ENCODE measurements around the gene HS2ST1.

HS2ST1 gene

DNA sequence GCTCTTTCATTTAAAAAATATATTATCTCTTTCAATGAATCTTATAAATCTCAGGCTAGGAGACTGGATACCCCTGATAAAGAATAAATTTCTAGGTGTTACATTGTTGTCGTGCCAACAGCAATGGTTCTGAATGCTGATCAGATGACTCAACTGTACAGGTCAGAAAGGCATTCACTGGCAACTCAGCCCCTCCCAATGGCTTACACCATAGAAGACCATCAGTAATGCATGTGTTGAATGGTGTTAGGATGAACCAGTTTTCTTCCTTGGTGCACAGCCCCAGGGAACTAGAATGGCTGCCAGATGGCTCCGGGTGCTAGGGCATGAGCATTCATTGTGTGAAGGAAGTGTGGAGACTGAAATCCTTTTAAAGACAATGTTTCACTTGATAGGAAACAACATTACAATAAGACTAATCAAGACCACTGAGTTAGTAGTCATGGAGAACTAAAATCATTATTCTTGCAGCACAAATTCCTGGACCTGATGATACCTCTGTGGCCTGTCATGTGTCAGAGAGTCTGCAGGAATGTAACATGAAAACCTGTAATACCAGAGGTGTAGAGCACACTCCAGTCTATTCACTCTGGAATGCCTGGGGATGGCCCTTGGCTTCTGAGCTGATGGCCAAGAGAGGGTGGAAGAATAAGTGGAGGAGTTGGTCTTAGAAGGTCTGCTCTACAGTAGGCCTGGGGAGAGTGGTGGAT, 226.6 kb downstream of the HS2ST1 start:
- peak; percentile 29 for DNase-seq (ENCODE audit: low read depth)

- no peak for DNase-seq (ENCODE audit: low read depth)
These were observed 227.1 kb downstream of the HS2ST1 start for GRCh38 chr1:87141556-87141955.

DNA sequence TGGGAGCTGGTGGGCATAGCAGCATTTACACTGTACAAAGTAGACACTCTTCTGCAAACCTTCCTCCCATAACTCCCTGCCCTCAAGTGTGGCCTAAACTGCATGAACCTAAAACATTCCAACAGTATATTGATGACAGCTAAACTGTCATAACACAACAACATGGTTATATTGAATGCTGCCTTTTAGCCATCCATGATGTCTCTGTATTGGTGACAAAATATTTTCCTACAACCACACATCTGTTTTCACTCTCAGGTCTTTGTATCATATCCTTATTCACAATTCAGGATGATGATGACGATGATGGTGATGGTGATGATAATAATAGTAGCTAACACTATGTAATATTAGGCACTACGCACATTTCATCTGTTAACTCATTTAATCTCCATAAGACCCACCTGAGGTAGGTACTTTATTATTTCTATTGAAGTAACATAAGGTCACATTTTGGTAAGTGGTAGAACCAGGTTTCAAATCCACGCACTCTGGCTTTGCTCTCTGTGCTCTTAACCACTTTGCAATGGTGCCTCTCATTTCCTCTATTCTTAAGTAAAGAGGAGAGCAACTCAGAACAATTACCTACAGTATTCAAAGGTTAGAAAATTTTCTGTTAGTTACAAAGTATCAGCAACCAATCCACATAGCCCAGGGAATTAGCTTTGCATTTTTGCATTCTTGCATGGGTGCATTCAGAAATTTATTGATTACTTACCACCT, 229.1 kb downstream of the HS2ST1 start:
- DNase-seq (ENCODE audit: low read depth) = no peak

- no peak for DNase-seq (ENCODE audit: low read depth)
These were observed 230.0 kb downstream of the HS2ST1 start for GRCh38 chr1:87144316-87144895.

DNA sequence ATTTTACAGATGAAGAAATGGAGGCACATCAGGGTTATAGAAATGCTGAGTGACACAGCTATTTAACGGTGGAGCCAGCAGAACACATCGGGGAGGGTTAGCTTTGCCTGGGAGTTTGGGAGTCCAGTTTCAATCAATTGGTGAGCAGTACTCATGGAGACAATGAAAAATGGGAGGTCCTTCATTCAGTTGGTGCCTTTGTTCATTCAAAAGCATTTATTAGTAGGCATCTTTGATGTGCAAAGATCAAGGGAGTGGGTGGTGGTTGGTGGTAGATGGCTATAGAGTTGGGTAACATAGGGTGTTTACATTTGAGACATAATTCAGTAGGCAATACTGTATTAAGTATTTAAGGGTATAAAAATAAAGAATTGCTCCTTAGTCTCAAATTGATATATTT, 230.5 kb downstream of the HS2ST1 start:
- no peak for DNase-seq (ENCODE audit: low read depth)

DNA sequence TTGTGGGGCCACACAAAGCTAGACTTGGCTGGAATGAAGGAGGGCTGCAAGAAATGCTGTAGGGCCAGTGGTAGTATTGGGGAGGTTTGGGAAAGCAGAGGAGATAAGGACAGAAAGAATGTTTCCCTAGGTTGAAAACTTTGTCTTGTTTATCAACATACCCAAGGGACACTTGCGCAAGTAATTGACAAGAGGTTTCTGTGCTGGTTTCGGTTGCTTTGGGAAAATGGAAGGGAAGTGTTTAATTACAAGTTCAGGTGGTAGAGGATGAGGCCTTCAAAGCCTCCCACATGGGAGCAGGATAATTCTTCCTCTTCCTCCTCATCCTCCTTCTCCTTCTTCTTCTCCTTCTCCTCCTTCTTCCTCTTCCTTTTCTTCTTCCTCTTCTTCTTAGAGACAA, 232.1 kb downstream of the HS2ST1 start:
- DNase-seq (ENCODE audit: low read depth) = no peak

DNA sequence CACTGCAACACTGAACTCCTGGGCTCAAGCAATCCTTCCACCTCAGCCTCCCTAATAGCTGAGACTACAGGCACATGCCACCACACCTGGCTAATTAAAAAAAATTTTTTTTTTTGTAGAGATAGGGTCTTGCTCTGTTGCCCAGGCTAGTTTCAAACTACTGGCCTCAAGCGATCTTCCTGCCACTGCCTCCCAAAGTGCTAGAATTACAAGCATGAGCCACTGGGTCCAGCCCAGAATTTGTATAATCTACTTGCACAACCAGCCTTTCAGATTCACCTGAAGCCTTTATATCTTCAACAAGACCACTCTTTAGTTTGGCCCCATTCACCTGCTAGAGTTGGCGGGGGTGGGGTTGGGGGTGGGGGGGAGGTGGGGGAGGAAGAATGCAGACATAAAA, 232.6 kb downstream of the HS2ST1 start:
- DNase-seq (ENCODE audit: low read depth) = no peak

GRCh38 chr1:87147851-87148250, 233.4 kb downstream of the HS2ST1 start:
- DNase-seq (ENCODE audit: low read depth) = no peak

DNA sequence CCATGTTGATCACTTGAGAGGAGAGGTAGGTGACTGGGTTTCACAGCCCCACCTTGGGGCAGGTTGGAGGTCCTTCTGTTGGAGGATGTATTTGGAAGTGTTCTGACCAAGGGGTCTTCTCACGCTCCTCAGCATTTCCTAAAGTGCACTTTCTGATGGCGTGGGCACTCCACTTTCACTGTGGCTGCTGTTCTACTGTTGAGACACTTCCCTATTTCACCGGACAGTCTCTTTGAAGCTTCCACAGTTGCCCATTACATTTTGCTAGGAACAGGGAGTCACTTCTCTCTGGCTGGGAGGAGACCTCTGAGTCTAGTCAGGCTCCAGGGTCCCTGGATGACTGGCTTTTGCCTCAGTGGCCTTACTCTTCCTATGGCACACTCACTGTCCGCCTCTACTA, 234.2 kb downstream of the HS2ST1 start:
- no peak for DNase-seq (ENCODE audit: low read depth)

DNA sequence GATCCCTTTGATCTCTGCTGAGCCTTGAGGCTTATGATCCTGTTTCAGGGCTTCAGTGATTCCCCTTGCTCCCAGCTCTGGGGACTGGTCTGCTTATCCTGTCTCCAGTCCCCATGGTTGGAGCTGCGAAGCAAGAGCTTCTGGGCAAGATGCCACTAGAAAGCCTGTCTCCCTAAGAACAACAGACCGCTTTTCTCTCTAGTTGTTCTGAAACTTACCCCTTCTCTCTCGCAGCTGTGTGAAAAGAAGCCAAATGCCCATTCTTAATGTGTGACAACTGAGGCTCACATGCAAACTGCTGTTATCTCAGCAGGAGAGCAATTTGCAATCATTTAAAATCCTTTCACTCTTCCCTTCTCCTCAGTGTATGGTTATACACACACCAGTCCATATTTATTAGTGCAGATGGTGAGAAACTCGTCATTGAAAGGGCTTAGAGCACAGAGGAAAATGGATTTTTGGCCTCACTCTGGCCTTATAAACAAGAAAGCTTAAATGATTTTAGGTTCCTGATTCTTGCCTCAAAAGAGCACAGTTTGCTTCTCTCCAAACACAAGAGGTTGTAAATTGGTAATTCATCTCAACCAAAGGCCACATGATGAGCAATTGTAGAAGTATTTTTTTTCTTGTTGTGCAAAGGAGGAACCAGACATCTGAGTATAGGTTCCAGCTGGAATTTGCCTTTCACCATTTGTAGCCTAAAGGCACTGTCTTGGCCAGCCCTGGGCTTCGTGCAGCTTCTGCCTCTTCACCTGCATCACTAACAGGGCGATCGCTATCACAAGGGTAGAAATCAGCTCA, 235.0 kb downstream of the HS2ST1 start:
- DNase-seq (ENCODE audit: low read depth) = peak; percentile 25

GRCh38 chr1:87150143-87150542, 235.7 kb downstream of the HS2ST1 start:
- no peak for DNase-seq (ENCODE audit: low read depth)

GRCh38 chr1:87151500-87152421, 237.3 kb downstream of the HS2ST1 start:
- DNase-seq (ENCODE audit: low read depth) = peak; percentile 39

GRCh38 chr1:87154384-87154783, 239.9 kb downstream of the HS2ST1 start:
- DNase-seq (ENCODE audit: low read depth) = no peak

DNA sequence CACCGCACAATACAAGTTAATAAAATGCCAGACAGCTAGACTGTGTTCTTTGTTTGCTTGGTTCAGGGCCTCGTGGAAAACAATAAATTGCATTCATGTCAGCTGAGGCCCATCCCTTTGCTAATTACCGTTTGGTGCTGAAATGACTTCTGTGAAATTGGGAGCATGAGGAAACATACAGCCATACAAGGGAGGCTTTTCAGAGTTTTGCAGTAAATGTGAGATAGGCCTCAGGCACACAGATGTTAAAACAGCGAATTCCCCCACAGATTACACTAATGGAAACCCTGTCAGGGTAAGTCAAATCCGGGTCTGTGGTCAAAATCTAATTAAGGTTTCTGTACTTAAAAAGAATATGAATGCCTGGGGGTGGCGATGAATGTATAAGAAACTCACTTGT, 240.7 kb downstream of the HS2ST1 start:
- no peak for DNase-seq (ENCODE audit: low read depth)

GRCh38 chr1:87155648-87156047, 241.2 kb downstream of the HS2ST1 start:
- no peak for DNase-seq (ENCODE audit: low read depth)

GRCh38 chr1:87156124-87156523, 241.7 kb downstream of the HS2ST1 start:
- DNase-seq (ENCODE audit: low read depth) = no peak

DNA sequence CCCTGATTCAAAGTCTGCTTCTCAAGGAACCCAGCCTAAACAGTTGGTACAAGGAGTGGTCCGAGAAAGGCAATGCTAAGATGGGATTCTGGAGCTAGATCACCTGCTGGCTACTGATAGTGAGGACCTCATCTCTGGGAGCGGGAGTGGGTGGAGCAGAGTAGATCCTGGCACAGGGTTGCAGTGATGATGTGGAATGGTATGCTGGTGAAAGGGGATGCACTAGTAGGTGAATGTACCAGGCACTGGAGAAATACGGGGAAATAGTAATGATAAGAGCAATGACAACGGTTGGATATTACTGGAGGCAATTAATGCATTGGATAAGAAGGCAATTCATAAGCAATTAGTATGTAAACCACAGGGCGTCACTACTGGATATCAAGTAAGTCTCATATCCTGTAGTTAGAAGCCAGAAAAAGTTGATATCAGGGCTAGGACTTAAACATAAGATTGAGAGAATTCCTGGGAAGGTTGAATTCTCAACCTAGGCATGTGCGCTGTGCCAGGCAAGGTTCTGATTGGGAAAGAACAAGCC, 245.0 kb downstream of the HS2ST1 start:
- no peak for DNase-seq (ENCODE audit: low read depth)
